Central memory CD8-positive, alpha-beta T cell (primary cell): Measurements from ENCODE around the gene KCNIP4.

Source experiments
- ATAC-seq: fragments of 150-1000 bp; cut with Tn5 transposase; replicated peaks from 2 replicates; pipeline ENCODE4 v1.10.0; 2022; ENCODE audit warnings: mild to moderate bottlenecking, moderate FRiP score, moderate number of reproducible peaks; ENCODE audit not compliant: poor library complexity, severe bottlenecking; ENCODE audit errors: extremely low read depth
- DNase-seq, 2 donors: peaks; one replicate each; pipeline ENCODE4 v3.0.0; 2021; ENCODE audit warnings: low spot score in 2 of 2
- H3K27ac Mint-ChIP-seq: one replicate; pipeline ENCODE4 v1.8.0; 2022; ENCODE audit warnings: low read depth, mild to moderate bottlenecking, moderate library complexity, mixed read lengths
- H3K27me3 Mint-ChIP-seq: one replicate; pipeline ENCODE4 v1.8.0; 2022; ENCODE audit warnings: mixed read lengths
- H3K36me3 Mint-ChIP-seq: one replicate; pipeline ENCODE4 v1.8.0; 2022; ENCODE audit warnings: mild to moderate bottlenecking, moderate library complexity, mixed read lengths; ENCODE audit not compliant: insufficient read depth
- H3K4me1 Mint-ChIP-seq: one replicate; pipeline ENCODE4 v1.8.0; 2022; ENCODE audit warnings: mixed read lengths
- H3K4me3 Mint-ChIP-seq: one replicate; pipeline ENCODE4 v1.8.0; 2022; ENCODE audit warnings: mild to moderate bottlenecking, moderate library complexity, mixed read lengths
- H3K9me3 Mint-ChIP-seq: one replicate; pipeline ENCODE4 v1.8.0; 2022; ENCODE audit warnings: mixed read lengths

KCNIP4 gene

DNA sequence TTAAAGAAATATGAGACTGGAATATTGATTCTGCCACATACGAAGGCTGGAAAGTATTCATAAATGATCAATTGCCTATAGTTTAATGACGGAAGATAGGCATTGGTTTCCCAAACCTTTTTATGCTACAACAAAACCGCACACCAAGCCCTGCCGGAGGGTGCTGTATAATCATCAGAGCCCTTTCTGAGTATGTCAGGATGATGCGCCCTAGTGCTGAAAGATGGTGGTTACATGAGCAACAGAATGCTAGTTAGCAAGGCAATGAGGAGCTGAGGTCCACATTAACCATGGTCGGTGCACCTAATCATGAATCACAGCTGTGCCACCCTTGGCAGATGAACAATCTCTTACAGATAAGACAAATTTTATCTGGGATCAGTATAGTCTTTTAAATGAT, 757.3 kb downstream of the KCNIP4 start:
- DNase-seq = no peak
- H3K36me3 Mint-ChIP-seq = no peaks in the 10 kb centered on the region

DNA sequence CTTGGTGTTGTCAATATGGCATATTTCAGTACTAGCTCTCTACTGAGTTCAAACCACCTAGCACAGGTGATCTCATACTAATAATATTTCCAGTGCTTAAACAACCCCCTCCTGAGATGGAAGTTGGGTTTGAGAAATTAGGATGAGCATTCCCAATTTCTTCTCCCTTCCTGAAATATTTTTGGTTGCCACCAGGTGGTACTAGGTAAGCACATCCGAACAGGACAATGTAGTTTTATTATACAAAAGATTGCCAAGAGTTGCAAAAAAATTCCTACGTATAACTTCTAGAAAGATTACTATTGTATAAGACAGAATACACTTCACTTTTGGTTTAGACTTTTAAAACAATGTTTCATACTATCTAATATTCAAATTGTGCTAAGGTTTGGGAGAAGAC, 763.8 kb downstream of the KCNIP4 start:
- Mint-ChIP-seq H3K9me3 (peaks cover 13% of the 10 kb centered on the region), H3K4me3 (no peak overlapping the region), H3K27ac (no peak overlapping the region), H3K27me3 (no peaks in the 10 kb centered on the region), H3K36me3 (peaks cover 2% of the 10 kb centered on the region), H3K4me1 (no peaks in the 10 kb centered on the region)
- DNase-seq (no peak), ATAC-seq (no peak)

More for the DNA sequence above, 757.3 kb downstream of the KCNIP4 start:
- Mint-ChIP-seq H3K27ac (no peak overlapping the region), H3K4me3 (no peak overlapping the region), H3K27me3 (no peaks in the 10 kb centered on the region), H3K9me3 (peaks cover 5% of the 10 kb centered on the region), H3K4me1 (no peaks in the 10 kb centered on the region)
- ATAC-seq = no peak

DNA sequence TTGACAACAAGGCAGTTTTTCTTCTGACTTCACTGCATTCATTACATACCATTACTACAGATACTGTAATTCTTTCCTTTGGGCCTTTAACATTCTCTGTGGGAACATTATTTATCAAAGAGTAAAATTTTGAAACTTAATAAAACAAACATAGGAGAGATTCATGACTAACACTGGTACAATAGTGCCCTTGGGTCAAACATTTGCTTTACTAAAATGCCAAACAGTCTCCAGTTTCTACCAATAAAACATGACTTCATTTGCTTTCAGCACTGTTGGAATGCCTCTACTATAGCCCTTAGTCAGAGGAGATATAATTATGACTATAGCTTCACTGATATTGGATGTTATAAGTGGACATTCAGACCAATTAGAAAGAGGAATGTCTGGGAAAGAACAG, 766.9 kb downstream of the KCNIP4 start:
- DNase-seq = no peak
- H3K27ac Mint-ChIP-seq = no peak overlapping the region
- no peak overlapping the region for H3K4me3 Mint-ChIP-seq
- peaks cover 2% of the 10 kb centered on the region for H3K36me3 Mint-ChIP-seq
- peaks cover 19% of the 10 kb centered on the region for H3K9me3 Mint-ChIP-seq
- H3K27me3 Mint-ChIP-seq = no peaks in the 10 kb centered on the region
- ATAC-seq = no peak
- no peaks in the 10 kb centered on the region for H3K4me1 Mint-ChIP-seq

DNA sequence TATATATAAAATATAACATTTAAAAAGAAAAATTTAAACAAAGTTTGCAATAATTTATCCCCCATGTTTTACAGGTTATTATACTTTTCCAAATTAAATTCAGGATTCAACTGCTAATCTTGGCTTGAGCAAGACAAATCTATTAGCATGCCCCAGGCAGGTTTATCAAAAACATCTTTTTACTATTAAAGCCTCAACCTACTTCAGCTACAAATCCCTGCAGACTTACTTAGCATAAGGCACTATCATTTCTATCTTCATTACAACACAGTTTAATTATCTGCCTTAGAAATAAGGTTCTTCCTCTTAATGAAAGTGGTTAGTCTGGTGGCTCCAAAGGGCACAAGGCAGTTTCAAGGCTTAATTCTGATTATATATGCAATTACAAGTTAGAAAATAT, 770.7 kb downstream of the KCNIP4 start:
- no peak for DNase-seq
- ATAC-seq = no peak
- Mint-ChIP-seq H3K4me3 (no peak overlapping the region), H3K4me1 (no peaks in the 10 kb centered on the region), H3K36me3 (peaks cover 2% of the 10 kb centered on the region), H3K9me3 (peaks cover 9% of the 10 kb centered on the region), H3K27me3 (no peaks in the 10 kb centered on the region), H3K27ac (no peak overlapping the region)

DNA sequence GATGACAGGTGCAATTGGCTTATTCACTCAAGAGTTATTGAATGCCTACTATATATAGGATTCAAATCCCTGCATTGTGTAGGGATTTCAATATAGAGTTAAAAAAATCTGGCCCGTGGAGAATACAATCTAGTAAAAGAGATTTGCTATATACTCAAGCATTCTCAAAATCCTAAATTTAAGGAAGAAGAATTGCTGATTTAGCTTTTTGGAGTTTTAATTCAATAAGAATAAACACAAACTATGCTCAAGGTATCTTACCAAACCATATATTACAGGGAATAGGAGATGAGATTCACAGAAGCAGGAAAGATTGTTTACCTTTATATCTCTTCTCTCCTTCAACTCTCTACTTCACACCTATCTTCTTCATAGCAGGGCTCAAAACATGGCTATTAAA, 771.5 kb downstream of the KCNIP4 start:
- DNase-seq (no peak), ATAC-seq (no peak)
- Mint-ChIP-seq H3K36me3 (peaks cover 2% of the 10 kb centered on the region), H3K27ac (no peak overlapping the region), H3K9me3 (peaks cover 9% of the 10 kb centered on the region), H3K4me1 (no peaks in the 10 kb centered on the region), H3K4me3 (no peak overlapping the region), H3K27me3 (no peaks in the 10 kb centered on the region)

DNA sequence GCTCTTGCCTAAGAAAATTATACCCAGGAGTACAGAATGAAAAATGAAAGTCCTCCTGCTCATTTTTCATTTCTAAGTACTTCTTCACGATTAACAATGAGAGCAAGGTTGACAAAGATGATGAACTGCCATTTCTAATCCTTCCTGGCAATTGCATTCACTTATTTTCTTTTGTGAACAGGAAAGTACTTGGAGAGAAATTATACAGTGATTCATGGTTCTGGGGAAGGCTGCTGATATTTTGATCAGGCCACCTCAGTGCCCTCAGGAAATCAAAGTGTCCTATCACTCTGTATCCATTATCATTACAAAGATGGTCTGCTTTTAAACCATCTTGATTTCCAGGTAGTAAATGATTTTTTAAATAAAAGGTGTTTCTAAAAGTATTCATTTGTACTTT, 780.9 kb downstream of the KCNIP4 start:
- H3K4me3 Mint-ChIP-seq = no peak overlapping the region
- ATAC-seq = no peak
- H3K4me1 Mint-ChIP-seq = no peaks in the 10 kb centered on the region
- H3K9me3 Mint-ChIP-seq = peaks cover 5% of the 10 kb centered on the region
- H3K27me3 Mint-ChIP-seq = no peaks in the 10 kb centered on the region
- H3K36me3 Mint-ChIP-seq = no peaks in the 10 kb centered on the region
- DNase-seq = no peak
- no peak overlapping the region for H3K27ac Mint-ChIP-seq

DNA sequence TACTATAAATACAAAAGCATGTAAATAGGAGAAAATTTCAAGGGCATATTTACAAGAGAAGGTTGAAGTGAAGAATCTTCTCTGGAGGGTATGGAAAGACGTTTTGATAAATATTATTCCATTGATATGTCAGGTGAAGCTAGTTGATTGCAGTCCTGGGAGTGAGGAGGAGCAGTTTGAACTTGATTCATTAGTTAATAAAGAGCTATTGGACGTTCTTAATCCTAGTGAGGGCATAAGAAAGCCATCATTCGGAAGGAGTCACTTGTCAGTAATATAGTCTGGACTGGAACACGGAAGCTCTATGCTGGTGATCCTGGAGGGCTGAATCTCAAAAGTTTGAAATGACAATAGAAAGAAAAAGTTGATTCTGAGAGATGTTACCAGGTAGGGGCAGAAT, 793.2 kb downstream of the KCNIP4 start:
- Mint-ChIP-seq H3K27me3 (no peaks in the 10 kb centered on the region), H3K27ac (no peak overlapping the region), H3K9me3 (no peaks in the 10 kb centered on the region), H3K36me3 (no peaks in the 10 kb centered on the region), H3K4me3 (no peak overlapping the region), H3K4me1 (no peaks in the 10 kb centered on the region)
- ATAC-seq (no peak), DNase-seq (no peak)

DNA sequence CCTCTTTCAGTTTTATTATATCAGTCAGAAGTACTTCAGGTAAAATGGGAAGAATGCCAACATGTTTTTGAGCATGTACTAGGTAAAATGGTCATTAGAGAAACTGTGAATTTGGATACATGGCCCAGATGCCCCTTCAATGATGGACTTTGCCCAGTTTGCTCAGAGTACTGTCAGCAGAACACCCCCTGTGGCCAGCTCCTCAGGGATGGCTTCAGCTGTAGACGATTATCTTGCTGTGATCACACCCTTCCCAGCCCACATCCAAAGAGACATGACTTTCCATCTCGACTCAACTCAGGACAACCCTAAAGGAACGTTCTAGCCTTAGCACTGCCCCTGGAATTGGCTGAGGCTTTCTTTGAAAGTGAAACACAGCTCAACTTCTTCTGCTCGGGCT, 809.2 kb downstream of the KCNIP4 start:
- H3K4me3 Mint-ChIP-seq = no peak overlapping the region
- H3K27ac Mint-ChIP-seq = no peak overlapping the region
- ATAC-seq (no peak), DNase-seq (no peak)
- H3K9me3 Mint-ChIP-seq = peaks cover 14% of the 10 kb centered on the region
- no peaks in the 10 kb centered on the region for H3K27me3 Mint-ChIP-seq
- no peaks in the 10 kb centered on the region for H3K4me1 Mint-ChIP-seq
- no peaks in the 10 kb centered on the region for H3K36me3 Mint-ChIP-seq

DNA sequence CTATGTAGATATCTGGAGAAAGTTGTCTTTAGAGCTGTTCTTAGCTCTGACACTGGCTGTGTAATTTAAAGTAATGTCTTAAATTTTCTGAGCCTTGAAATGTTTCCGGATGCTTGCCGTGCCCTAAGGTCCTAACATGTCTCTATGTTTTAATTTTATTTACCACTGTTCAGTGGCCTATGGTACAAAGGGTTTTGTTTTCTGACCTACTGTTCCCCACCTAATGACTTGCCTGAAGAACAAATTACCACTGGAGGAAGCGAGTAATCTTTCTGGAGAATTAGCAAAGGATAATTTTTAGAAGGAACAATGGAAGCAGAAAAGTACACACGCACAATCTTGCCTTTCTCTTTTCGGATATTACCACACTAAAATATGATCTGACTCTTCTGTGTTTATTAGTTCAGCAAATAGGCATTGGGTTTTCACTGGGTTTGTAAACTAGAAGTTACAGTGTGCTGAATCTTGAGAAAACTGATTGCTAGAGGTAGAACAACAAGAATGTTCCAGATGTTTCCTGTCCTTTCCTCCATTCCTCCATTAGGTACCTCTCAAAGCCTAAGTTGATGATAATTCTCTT, 812.4 kb downstream of the KCNIP4 start:
- Mint-ChIP-seq H3K27ac (no peak overlapping the region), H3K9me3 (peaks cover 14% of the 10 kb centered on the region), H3K4me3 (no peak overlapping the region), H3K27me3 (no peaks in the 10 kb centered on the region), H3K4me1 (no peaks in the 10 kb centered on the region), H3K36me3 (no peaks in the 10 kb centered on the region)
- DNase-seq (no peak), ATAC-seq (no peak)

DNA sequence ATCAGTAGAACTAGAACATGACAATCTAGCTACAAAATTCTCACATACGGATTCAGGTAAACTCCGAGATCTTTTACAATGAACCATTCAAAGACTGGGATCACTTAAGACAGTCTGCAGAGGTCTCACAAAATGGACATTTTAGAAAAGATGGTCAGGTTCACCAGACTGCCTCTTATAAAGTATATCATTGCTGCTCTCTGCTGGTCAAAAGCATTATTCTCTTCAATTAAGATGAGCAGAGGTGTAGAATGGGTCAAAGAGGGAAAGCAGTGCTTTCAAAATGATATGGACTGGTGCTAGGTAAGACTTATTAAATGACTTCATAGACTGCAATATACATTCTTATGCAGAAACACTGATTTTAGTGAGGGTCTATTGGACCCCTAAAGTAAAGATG, 813.6 kb downstream of the KCNIP4 start:
- DNase-seq = no peak
- no peak for ATAC-seq
- Mint-ChIP-seq H3K36me3 (no peaks in the 10 kb centered on the region), H3K4me3 (no peak overlapping the region), H3K9me3 (peaks cover 9% of the 10 kb centered on the region), H3K4me1 (no peaks in the 10 kb centered on the region), H3K27me3 (no peaks in the 10 kb centered on the region), H3K27ac (no peak overlapping the region)

DNA sequence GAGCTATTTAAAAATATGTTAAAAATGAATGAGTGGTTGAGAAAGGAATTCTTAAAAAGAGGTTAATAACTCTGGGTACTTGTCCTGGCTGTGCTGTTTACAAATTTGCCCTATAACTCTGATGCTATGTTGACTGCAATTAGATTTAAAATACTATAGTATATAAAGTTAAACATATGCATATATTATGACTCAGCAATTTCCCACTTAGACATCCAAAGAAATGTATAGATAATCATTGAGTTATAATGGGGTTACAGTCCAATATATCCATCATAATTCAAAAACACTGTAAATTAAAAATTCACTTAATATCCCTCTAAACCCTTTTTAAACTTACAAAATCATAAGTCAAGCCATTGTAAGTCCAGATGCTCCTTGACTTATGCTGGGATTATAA, 818.0 kb downstream of the KCNIP4 start:
- H3K36me3 Mint-ChIP-seq = no peaks in the 10 kb centered on the region
- ATAC-seq = no peak

DNA sequence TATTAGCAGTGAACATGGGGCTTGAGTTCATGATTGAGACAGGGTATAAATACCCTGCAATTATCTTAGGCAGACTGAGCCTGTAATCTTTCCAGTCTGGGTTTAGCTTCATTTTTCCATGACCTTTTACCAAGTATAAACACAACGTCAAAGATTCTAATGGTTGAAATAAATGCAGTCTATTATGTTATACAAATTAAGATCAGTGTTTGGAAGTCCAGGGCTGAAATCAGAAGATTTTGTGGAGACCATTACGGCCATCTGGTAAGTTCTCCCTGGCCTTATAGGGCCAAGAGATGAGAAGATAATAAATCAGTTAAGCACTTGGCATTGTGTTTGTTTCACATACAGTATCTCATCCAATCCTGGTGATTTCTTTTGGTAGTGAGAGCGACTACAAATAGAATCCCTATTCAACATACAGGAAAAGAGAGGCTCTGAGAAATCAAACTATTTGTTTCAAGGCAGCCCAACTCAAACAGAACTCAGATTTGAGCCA, 822.5 kb downstream of the KCNIP4 start:
- Mint-ChIP-seq H3K27me3 (no peaks in the 10 kb centered on the region), H3K4me1 (no peaks in the 10 kb centered on the region), H3K36me3 (no peaks in the 10 kb centered on the region), H3K4me3 (no peak overlapping the region), H3K9me3 (peaks cover 6% of the 10 kb centered on the region), H3K27ac (no peak overlapping the region)
- ATAC-seq = no peak
- no peak for DNase-seq

More for the DNA sequence above, 818.0 kb downstream of the KCNIP4 start:
- Mint-ChIP-seq H3K27me3 (no peaks in the 10 kb centered on the region), H3K9me3 (no peaks in the 10 kb centered on the region), H3K4me3 (no peak overlapping the region), H3K4me1 (no peaks in the 10 kb centered on the region), H3K27ac (no peak overlapping the region)
- DNase-seq = no peak

DNA sequence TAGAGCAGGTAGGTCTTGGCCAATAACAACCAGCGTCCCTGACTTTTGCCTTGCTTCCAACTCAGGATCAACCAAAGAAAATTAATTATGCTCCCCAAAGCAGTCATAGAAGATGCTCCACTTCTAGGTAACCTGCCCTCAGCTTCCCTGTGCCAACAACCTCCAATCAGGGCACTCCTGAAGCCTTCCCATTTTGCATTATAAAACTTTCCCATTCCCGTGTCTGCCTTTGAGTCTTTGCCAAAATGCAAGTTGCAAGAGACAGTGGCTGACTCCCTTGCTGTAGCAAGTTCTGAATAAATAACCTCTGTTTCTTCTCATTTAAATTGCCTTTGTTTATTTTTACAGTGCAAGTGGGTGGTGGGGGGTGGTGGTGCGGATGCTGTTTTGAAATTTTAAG, 830.3 kb downstream of the KCNIP4 start:
- H3K4me1 Mint-ChIP-seq = no peaks in the 10 kb centered on the region
- peaks cover 17% of the 10 kb centered on the region for H3K9me3 Mint-ChIP-seq
- ATAC-seq (no peak), DNase-seq (no peak)
- no peaks in the 10 kb centered on the region for H3K36me3 Mint-ChIP-seq
- H3K27ac Mint-ChIP-seq = no peak overlapping the region
- no peaks in the 10 kb centered on the region for H3K27me3 Mint-ChIP-seq
- no peak overlapping the region for H3K4me3 Mint-ChIP-seq
